Dermis blood vessel endothelial cell (primary cell): ENCODE results near the gene CFAP299. TPM values are rescaled to one million over a fixed set of nuclear protein-coding genes. Genes with fewer than 3 reads are reported as not detected.
"Not testable (repeated sequence)": the region's sequence is repeated elsewhere in the genome, so short reads cannot be mapped to it uniquely, and the experiment has no call there.

Experiments
- DNase-seq: peaks from one replicate; pipeline ENCODE4 v3.0.0; 2010
- total RNA-seq: library from RNA; depleted of rRNA; stranded (reverse); fragments of >200 nt; gene quantifications from 2 replicates; pipeline ENCODE4 v1.2.3, GENCODE V29; 2014

CFAP299 gene
- total RNA-seq, 1 donor from 2014 or later, result 0.34 TPM

DNA sequence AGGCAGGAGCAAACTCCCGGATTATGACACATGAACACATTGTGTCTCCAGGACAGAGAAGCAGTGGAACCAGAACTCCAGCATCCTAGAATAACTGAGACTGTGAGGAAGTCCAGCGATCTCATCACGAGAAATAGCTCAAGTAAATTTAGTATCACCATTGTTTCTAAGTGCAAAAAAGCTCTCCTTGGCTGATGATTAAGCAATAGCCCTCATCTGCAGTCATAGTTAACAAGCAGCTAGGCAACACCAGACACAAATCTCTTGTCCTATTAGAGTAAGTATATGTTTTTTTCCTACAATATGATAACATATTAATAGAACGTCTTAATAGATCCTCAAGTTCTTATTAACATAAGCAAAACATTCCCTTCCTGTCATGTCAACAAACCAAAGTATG lies 2.4 kb upstream of the CFAP299 start:
- DNase-seq, result no peak

DNA sequence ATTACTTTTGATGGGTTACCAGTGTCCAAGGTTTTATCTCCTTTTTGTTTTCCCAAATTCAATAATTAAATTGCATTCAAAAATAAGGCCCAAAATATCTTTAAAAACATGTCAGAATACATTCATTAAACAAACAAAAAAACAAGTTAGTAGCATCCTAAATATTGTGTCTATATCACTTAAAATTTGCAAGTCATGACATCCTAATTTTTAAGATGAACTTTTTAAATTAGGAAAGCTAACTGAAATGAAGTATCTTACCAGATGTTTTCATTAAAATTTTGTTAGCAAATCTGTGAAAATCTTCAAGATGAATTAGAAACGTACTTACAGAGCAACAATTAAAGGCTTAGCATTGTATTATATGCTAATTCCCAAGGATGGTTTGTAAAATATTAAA lies 962 bp upstream of the CFAP299 start:
- DNase-seq, result no peak

DNA sequence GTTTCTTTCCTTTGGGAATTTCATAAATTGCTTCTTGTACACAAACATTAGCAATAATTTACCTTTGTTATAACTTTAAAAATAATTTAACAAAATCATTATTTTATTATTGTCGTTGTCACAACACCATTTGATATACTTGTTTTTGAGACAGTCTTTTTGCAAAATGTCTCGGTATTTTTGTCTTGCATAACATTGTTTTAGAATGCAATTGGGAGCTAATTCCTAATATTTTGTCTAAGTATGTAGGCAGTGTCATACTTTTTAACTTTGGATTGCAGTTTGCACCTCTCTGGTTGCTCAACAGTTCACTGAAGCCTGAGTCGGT lies 340 bp upstream of the CFAP299 start:
- DNase-seq, result no peak

DNA sequence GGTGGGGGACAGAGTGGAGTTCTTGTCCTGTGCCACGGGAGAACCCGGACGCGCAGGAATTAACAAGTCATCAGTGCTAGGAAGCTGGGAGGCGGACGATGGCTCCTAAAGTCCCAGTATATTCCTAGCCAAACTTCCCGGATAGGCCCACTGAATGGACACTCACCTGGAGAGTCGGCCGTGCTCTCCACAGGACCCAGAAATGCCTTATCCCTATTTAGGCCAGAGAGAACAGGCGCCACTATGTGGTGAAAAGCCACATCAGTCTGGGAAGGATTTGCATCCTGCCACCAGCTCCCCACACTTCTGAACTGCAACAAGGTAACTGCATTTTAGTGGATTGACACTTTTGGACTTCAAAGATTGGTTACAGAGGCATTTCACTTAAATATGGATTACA lies 1.1 kb downstream of the CFAP299 start:
- peak; percentile 33 for DNase-seq

DNA sequence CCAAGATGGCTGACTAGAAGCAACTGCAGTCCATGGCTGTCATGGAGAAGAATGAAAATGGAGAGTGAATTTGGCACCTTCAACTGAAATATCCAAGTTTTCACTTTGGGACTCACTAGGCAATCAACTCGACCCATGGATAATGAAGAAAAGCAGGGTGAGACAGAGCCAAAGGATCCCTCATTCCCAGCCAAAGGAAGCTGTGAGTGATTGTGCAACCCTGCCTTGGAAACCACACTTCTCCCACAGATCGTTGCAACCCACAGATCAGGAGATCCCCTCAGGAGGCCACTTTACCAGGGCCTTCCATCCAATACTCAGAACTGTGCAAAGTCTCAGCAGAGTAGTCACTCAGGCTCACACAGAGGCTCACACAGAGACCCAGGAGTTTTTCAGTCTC lies 4.5 kb downstream of the CFAP299 start:
- DNase-seq, result no peak

DNA sequence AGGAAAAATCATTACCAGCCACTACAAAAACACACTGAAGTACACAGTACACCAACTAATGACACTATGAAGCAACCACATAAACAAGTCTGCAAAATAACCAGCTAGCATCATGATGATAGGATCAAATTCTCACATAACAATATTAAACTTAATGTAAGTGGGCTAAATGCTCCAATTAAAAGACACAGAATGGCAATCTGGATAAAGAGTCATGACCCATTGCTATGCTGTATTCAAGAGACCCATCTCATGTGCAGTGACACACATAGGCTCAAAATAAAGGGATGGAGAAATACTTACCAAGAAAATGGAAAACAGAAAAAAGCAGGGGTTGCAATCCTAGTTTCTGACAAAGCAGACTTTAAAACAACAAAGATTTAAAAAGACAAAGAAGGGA lies 7.2 kb downstream of the CFAP299 start:
- not testable (repeated sequence) for DNase-seq

DNA sequence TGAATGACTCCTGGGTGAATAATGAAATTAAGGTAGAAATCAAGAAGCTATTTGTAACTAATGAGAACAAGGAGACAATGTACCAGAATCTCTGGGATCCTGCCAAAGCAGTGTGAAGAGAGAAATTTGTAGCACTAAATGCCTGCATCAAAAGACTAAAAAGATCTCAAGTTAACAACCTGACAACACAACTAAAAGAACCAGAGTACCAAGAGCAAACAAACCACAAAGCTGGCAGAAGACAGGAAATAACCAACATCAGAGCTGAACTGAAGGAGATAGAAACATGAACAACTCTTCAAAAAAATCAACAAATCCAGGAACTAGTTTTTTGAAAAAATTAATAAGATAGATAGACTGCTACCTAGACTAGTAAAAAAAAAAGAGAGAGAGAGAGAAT lies 8.4 kb downstream of the CFAP299 start:
- no peak for DNase-seq

DNA sequence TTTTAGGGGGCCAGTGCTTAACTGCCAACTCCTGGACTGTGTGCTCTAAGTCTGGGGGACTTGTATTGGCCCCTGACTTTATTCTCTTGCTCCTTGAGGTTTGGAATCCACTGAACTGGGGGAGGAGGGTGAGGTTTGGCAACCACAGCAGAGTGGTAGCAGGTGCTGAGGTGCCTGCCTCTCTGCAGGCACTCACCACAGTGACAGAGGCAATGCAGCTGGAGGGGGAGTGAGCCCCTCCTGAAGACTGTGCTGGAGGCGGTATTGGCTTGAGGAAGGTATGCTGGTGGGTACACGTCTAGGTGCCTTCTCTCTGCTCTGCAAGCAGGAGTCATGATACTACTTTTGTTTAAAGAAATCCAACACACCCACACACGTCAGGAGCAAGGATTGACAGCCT lies 24.6 kb downstream of the CFAP299 start:
- DNase-seq, result no peak

DNA sequence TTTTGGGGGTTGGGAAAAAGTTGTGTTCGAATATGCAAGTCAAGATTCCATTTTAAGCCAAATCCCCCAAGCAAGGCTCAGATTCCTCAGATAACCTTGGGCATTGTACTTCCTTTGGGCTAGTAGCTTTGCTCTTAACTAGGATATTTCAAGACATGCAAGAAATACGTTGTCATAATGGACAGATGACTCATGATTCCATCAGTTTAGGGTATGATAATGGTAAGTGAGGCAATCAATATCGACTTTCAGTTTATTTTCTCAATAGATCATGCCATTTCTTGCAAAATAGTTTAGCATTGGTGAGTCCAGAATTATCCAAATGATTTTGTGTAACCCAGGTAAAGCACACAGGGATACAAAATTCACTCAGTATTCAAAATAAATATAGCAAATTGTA lies 25.4 kb downstream of the CFAP299 start:
- no peak for DNase-seq

DNA sequence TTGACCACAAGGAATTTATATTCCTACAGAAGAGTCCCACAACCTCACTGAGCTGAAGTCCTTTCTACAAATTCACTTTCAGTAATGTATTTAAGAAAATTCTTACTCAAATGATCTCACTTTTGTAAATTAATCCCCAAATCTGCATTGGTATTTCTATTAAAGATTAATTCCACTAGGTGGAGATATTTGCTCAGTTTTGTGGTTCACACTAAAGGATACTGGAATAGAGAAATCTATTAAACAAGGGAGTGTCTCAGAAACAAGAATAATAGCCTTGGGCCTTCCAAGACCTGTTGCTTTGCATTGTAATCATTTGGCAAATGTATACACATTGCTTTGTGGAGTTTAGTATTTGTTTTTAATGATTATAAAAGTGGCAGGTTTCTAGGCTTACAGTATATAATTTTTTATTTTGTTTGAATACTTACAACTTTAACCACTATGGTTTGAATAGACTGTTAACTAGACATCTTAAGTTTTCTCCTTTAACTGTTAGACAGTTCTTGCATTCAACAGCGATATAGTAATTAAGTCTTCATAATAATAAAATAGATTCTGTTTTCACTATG lies 25.9 kb downstream of the CFAP299 start:
- DNase-seq, result peak; percentile 28

DNA sequence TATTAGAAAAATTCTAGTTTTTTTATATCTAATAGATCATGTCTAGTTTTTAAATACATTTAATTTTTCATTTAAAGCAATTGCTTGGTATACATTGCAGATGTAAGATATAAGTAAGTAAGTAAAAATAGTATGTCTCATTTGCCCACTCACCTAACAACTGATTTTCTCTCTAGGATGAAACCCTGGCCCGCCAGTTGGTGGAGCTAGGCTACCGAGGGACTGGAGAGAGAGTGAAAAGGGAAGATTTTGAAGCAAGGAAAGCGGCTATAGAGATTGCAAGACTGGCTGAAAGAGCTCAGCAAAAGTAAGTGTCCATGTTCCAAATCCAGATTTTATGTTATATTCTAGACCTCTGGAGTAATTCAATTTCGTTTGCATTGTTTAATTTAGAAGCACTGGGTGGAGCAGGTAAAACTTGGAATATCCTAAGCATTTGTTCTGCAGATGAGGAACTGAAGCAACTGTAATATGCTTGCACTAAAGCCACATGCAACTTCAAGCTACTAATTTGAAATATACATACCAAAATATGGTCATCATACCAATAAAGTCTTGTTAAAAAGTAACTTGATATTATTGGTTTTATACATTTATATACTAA lies 27.1 kb downstream of the CFAP299 start:
- peak; percentile 14 for DNase-seq

DNA sequence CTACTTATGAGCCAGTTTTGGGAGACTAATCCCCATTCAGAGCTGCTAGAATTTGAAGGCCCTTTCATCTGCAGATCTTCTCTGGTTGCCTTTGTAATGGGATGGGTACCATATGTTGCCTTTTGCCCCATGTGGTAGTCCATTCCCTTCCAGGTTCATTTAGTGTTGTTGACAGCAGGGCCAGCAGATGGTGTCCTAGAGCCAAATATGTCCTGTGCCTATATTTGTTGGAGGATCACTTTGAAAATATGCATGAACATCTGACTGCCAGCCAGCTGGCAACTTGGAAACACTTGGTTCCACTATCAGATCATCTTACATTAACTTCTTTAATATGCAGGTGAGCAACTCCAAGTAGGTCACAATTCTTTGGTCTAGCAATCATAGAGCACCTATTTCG lies 30.4 kb downstream of the CFAP299 start:
- peak; percentile 46 for DNase-seq

DNA sequence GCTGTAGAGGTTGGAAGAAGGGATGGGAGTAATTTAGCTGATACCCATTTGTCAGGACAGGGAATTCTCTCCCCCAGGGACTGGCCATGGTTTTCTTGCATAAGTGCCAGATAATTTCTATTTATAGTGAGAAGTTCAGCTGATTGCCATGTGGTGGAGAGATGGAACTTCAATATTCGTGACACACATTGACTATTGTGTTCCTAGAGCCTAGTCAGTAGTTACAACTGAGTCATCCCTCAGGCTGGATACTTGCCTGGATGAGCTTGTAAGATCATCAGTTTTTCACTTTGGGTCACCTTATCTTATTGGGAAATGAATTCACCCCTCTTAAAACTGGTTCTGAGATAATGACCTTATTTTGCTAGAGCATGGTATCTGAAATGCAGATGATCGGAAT lies 32.2 kb downstream of the CFAP299 start:
- no peak for DNase-seq

DNA sequence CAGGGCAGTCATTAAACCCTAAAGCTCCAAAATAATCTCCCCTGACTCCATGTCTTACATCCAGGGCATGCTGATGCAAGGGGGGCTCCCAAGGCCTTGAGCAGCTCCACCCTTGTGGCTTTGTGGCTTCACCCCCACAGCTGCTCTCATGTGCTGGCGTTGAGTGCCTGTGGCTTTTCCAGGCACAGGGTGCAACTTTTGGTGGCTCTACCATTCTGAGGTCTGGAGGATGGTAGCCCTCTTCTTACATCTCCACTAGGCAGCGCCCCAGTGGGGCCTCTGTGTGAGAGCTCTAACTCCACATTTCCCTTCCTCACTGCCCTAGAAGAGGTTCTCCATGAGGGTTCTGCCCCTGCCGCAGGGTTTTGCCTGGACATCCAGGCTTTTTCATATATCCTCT lies 35.1 kb downstream of the CFAP299 start:
- no peak for DNase-seq

DNA sequence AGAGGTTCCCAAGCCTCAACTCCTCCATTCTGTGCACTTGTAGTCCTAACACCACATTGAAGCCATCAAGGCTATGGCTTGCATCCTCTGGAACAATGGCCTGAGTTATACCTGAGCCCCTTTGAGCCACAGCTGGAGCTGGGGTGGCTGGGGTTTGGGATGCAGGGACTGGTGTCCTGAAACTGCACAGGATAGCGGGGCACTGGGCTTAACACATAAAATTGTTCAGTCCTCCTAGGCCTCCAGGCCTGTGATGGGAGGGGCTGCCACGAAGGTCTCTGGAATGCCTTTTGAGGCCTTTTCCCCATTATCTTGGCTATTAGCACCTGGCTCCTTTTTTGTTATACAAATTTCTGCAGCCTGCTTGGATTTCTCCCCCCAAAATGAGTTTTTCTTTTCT lies 35.5 kb downstream of the CFAP299 start:
- DNase-seq, result no peak

DNA sequence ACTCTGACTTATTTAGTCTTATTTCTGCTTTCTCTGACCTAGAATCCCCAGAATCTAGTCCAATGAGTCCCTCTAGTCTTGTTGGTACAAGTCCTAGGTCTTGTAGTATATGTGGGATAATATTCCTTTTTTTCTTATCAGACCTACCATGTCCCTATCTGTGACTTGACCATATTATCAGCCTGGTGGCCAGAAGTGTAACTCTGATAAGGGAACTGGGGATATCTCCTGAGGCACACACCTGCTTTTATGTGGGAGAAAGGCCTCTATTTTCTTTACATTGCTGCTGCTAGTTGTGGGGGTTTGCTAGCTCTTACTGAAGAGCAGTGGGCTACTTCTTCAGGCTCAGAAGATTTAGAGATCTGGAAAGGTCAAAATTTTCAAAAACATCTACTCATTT lies 38.6 kb downstream of the CFAP299 start:
- no peak for DNase-seq

DNA sequence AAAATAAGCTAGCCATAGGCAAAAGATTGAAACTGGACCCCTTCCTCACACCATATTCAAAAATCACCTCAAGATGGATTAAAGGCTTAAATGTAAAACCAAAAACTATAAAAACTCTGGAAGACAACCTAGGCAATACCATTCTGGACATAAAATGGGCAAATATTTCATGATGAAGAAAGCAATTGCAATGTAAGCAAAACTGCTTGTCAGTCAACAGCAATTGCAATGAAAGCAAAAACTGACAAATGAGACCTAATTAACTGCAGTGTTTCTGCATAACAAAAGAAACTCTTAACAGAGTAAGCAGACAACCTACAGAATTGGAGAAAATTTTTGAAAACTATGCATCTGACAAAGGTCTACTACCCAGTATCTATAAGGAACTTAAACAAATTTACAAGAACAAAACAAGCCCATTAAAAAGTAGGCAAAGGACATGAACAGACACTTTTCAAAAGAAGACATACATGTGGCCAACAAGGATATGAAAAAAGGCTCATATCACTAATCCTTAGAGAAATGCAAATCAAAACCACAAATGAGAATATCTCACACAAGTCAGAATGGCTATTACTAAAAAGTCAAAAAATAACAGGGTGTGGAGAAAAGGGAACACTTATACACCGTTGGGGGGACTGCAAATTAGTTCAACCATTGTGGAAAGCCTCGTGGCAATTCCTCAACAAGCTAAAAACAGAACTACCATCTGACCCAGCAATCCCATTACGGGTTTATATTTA lies 46.7 kb downstream of the CFAP299 start:
- DNase-seq, result no peak

DNA sequence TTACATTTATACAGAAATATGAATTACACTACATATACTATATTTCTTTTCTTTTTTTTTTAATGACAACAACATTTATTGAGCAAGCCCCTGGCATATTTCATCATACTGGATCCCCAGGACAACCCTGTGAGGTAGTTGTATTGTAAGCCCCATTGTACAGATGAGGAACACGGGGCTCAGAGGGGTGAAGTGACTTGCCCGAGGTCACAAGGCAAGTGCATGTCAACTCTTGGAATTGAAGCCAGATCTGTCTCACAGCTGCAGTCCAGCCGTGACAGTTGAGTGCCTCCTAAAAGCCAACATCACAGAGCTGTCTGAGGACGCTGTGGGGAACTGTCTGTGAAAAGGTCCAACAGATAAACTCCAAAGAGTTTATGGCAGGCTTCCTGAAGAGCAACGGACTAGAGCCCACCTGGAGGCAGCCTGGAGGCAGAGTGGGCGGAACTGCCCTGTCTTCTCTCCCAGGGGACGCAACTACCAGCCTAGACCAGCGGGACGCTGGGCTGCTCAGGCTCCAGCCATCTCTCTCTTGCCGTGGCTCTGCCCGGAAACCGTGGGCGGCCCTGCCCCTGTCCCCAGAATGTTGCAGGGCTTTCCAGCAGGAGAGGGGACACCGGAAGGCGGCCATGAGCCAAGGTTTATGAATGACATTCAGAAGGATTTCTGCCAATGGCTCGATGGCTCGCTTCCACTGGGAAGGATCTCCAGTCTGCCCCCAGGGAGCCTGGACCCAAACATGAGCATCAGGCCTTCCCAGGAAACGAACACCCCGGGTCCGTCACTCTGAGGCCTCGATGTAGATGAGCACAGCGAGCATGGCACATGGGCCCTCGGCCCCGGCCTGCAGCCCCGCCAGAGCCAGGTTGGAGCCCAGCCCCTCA lies 50.1 kb downstream of the CFAP299 start:
- no peak for DNase-seq

DNA sequence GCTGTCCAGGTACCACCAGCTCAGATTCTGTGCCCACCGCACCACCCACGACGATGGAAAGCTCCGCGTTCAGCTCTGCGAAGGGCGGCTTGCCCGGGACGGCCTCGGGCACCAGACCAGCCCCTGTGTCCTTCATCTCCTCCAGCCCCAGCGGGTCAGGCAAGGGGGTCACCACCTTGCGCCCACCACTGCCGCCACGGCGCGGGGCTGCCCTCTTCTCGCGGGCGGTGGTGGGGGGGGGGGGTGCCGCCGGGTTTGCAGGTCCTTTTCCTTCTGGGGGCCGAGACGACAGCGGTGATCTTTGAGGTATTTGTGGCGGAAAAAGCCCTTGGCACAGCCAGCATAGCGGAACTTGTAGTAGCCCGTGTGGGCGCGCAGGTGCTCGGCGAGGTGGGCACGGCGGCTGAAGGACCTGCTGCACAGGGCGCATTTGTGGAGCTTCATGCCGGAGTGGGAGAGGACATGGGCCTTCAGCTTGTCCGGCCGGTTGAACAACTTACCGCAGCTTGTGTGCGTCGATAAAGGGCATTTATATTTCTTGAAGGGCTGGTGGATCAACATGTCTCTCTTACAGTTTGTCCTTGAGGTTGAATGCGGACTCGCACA lies 50.9 kb downstream of the CFAP299 start:
- no peak for DNase-seq

DNA sequence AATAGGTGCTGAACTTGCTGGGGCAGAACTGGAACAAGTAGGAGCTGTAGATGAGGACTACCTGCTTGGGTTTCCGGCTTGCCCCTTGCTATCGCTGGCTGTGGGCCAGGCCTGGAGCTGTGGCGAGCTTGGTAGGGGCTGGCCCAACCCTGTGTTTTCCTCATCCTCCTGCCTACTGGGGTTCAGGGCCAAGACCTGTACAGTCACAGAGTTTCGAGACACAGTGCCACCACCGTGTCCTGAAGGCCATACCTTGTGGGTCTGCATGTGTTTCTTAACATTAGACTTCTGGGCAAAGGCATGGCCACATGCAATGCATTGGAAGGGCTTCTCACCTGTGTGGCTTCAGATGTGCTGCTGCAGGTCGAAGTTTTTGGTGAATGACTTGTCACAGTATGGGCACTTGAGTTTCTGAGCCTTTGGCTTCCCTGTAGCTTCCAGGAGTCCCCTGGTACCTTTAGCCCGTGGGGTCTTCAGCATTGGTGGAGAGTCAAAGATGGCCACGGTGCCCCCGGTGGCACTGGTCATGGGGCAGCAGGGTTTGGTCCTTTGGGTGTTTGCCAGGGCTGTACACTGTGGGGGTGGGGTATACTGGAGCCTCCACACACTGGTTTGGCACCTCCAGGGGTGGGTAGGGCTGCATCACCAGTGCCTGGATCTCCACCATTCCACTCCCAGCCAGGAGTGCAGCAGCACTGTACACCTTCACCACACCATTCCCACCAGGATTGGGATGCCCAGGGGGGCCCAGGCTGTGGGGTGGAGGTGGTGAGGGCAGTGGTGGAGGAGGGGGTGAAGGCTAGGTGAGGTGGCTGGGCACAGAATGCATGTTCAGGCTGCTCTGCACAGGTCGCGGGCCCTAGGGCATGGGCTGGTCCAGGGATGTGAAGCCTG lies 52.1 kb downstream of the CFAP299 start:
- DNase-seq, result no peak

DNA sequence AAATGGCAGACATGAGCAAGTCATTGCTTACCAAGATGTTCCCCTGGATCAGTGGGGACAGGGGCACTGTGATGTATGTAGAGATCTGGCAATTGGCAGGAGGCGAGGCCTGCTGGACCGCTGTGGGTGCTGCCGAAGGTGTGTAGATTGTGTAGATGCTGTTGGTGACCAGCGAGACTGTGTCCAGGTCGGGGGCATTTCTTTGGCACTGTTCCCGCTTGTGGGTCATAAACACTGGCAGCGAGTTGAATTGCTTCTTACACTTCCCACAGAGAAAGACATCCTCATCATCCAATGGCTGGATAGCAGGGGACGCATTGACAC lies 52.7 kb downstream of the CFAP299 start:
- no peak for DNase-seq

DNA sequence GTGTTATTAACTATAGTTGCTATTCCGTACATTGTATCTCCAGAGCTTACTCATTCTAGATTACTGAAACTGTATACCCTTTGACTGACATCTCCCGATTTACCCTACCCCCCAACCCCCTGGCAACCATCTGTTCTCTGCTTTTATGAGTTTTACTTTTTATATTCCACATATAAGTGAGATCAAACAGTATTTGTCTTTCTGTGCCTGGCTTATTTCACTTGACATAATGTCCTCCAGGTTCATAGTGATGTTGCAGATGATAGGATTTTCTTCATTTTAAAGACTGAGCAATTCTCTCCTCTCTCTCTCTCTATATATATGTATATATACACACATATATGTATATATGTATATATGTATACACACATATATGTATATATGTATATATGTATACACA lies 54.6 kb downstream of the CFAP299 start:
- DNase-seq, result no peak
